ENCODE results near the gene SLC25A48. TPM values are rescaled to one million over a fixed set of nuclear protein-coding genes. Genes with fewer than 3 reads are reported as not detected.

The SLC25A48 gene
- total RNA-seq, 1 donor from 2014 or later: 2.4 TPM

DNA sequence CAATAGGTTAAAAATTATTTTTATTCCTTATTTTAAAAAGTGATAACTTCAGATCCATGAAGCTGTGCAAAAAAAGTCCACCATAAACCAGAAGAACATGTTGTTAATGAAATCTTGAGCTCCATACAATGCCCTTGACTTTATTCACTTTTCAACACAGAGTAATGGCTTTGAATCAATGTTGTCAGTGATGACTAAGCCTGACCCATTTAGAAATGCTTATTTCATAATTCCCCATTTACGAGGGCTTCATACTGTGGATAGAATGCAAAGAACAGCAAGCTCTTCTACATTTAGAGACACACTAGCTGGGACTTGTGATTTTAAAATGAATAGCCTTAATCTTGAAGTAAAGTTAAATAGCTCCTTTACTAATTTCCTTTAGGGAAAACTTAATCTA is 86.9 kb downstream of the SLC25A48 start:
- no peak for DNase-seq

DNA sequence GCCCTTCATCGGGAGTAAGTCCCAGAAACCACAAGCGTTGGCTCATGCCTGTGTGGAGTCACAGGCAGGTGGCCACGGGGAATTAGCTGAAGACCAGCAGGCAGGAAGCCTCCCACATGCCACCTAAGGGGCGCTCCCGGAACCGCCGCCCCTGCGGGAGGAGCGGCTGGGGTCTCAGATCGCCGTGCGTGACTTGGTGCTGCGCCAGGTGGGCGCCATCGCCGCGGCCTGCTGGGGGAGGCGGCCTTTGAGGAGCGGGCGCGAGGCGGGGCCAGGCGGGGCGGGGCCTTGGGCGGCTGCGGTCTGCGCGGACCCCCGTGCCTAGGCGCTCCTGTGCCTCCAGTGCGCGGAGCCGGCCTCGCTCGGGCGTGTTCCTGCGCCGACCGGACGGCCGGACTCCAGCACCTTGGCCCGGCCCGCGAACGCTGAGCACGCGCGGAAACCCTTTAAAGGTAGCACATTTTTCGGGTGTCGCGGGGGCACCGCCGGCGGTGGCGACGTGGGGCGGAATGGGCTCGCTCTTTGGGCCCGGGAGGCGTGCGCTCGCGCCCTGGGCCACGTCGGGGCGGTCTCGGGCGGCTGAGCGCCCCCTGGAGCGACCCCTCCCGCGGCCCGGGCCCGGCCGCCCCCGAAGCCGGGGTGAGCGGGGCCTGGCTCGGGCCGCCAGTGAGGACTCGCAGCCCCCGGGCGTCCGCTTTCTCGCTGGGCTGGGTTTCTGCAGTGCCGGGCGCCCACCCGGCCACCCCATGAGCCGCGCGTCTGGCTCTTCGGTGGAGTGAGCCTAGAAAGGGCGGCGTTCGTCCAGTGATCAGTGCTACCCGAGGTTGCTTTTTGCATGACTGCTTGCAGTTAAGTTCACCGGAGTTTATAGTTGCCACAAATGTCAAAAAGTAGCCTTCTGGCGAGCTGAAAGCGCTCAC is 95.8 kb downstream of the SLC25A48 start:
- no peak for DNase-seq

DNA sequence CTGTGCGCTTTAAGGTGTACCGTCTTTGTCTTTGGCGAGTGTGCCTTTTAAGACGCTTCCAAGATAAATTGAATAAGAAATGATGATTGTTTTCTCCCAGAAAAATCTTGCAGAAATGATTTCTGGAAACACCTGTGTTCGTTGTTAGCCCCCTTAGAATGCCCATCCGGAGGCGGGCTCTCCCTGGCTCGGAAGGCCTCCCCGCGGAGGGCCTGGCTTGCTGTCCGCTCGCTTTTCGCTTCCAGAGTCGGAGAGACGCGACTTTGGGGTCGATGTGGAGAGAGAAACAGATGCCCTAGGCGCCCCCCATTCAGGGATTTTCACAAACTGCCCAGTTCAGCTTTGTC is 96.5 kb downstream of the SLC25A48 start:
- no peak for DNase-seq

DNA sequence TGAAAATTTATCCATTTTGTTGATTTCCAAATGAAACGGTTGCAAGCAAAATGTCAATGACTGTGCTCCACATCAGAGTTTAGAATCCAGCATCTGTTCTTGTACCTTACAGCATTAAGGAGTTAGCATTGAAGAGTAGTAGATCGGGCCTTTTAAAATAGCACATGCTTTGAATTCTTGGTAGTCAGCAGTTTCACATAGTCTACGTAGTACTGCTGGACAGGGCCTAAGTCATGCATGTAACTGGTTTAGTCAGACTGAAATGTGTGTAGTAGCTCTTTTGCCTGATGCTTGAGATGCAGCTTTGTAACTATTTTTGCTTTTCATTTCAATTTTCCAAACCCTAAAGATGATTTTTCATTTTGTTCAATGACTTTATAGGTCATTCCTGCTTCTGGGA is 100.5 kb downstream of the SLC25A48 start:
- DNase-seq: no peak

DNA sequence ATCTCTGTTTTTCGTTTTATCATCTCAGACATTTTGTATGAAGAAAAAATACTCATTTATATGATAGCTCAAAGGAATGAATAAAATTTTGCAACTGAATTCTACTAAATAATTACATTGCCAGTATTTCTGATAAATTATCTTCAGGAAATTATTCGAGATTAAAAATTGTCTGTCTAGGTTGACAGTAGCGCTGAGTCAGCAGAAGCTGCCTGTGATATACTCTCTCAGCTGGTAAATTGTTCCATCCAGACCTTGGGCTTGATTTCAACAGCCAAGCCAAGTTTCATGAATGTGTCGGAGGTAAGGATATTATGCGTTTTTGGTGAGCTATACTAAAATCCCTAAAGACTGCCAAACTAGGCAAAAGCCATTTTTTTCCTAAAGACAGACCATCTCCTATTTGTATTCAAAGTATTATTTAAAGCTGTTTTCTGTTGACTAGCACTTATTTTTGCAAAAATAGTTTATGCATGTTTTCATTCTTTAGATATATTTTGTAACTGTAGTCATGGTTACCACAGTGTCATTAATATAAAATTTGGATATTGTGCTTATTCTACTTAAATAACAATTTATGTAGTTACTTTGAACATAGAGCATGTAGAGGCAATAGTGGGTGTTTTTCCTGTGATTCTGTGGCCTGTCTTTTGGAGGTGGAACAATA is 102.9 kb downstream of the SLC25A48 start:
- no peak for DNase-seq

Small RNA genes lying within 50 kb of the gene (small RNA-seq; reads per million reads assigned to genes)
- not detected for gene MIR5692C1 (ENCODE audit: low replicate concordance)

Other genes starting within 250 kb of the SLC25A48 start
- gene IL9, start 61.2 kb downstream of the SLC25A48 start, total RNA-seq: not detected
- gene LECT2, start 120.3 kb downstream of the SLC25A48 start, total RNA-seq: not detected
- 136 TPM for gene TGFBI, start 194.3 kb downstream of the SLC25A48 start, total RNA-seq

Measured in skin of body (tissue), 3 donors.